DOHH2 (cell line): ENCODE data around the gene KCTD15.

Experiments used
- H3F3A ChIP-seq: fragments of 200-600 bp; sonication (generic), shearing (Covaris generic); 2 replicates; pipeline ENCODE4 v1.6.0; 2016; ENCODE audit warnings: antibody characterized with exemption, mild to moderate bottlenecking; ENCODE audit not compliant: control insufficient read depth, insufficient read depth
- H3K27ac ChIP-seq: fragments of 200-600 bp; sonication (generic); 2 replicates; pipeline ENCODE4 v1.5.1; 2014; ENCODE audit warnings: low read depth, mild to moderate bottlenecking, low read length, moderate library complexity
- H3K27me3 ChIP-seq: fragments of 200-600 bp; sonication (generic); 2 replicates; pipeline ENCODE4 v1.6.1; 2014; ENCODE audit warnings: mild to moderate bottlenecking, low read length, mixed read lengths; ENCODE audit not compliant: control insufficient read depth
- H3K36me3 ChIP-seq: fragments of 200-600 bp; sonication (generic); 2 replicates; pipeline ENCODE4 v1.6.1; 2014; ENCODE audit warnings: mild to moderate bottlenecking, low read length, moderate library complexity, mixed read lengths; ENCODE audit not compliant: control insufficient read depth
- H3K4me1 ChIP-seq: fragments of 200-600 bp; sonication (generic); 2 replicates; pipeline ENCODE4 v1.6.1; 2014; ENCODE audit warnings: mild to moderate bottlenecking, low read length, mixed read lengths; ENCODE audit not compliant: control insufficient read depth
- H3K4me2 ChIP-seq: fragments of 200-600 bp; sonication (generic); 2 replicates; pipeline ENCODE4 v1.6.0; 2014; ENCODE audit warnings: mild to moderate bottlenecking, low read length, moderate library complexity
- H3K4me3 ChIP-seq: fragments of 200-600 bp; sonication (generic); 2 replicates; pipeline ENCODE4 v1.5.1; 2014; ENCODE audit warnings: mild to moderate bottlenecking, low read length, mixed read lengths
- H3K79me2 ChIP-seq: fragments of 200-600 bp; sonication (generic); 2 replicates; pipeline ENCODE4 v1.6.1; 2014; ENCODE audit warnings: mild to moderate bottlenecking, low read length, mixed read lengths; ENCODE audit not compliant: control insufficient read depth
- H3K9me2 ChIP-seq: fragments of 200-600 bp; sonication (generic); replicated peaks from 2 replicates; pipeline ENCODE4 v1.6.1; 2014; ENCODE audit warnings: mild to moderate bottlenecking, low read length, mixed read lengths; ENCODE audit not compliant: control insufficient read depth
- H3K9me3 ChIP-seq: fragments of 200-600 bp; sonication (generic); 2 replicates; pipeline ENCODE4 v1.6.1; 2014; ENCODE audit warnings: antibody characterized with exemption, low read length, mixed read lengths; ENCODE audit not compliant: control insufficient read depth, insufficient read depth
- H4K20me1 ChIP-seq: fragments of 200-600 bp; sonication (generic); 2 replicates; pipeline ENCODE4 v1.6.0; 2014; ENCODE audit warnings: low read depth, mild to moderate bottlenecking, antibody characterized with exemption, low read length, moderate library complexity; ENCODE audit not compliant: control insufficient read depth, insufficient read depth
- EZH2phosphoT487 ChIP-seq: fragments of 200-600 bp; sonication (generic); IDR thresholded peaks from 2 replicates; pipeline ENCODE4 v1.6.1; 2017; ENCODE audit warnings: borderline replicate concordance, mild to moderate bottlenecking, antibody characterized with exemption, low read length, moderate library complexity, mixed read lengths
- TF ChIP-seq, protein P1 (sequence below): fragments of 200-600 bp; sonication (generic); IDR thresholded peaks from one replicate; pipeline ENCODE4 v1.5.1; 2014; ENCODE audit warnings: antibody characterized with exemption, mild to moderate bottlenecking, low read depth, low read length; ENCODE audit not compliant: poor library complexity, severe bottlenecking

KCTD15 gene

GRCh38 chr19:33773704-33774624 lies 22.7 kb upstream of the KCTD15 start:
- no peaks in the 10 kb centered on the region for H3K4me1 ChIP-seq

GRCh38 chr19:33774751-33775150 lies 21.9 kb upstream of the KCTD15 start:
- Histone ChIP-seq H3K9me3 (no peaks in the 10 kb centered on the region), H3K4me1 (no peaks in the 10 kb centered on the region), H3K27ac (no peak overlapping the region), H3F3A (no peaks in the 10 kb centered on the region), H3K4me2 (no peak overlapping the region), H3K9me2 (no peaks in the 10 kb centered on the region), H3K4me3 (no peak overlapping the region), H3K27me3 (no peaks in the 10 kb centered on the region), H4K20me1 (no peaks in the 10 kb centered on the region), H3K36me3 (no peaks in the 10 kb centered on the region), H3K79me2 (no peaks in the 10 kb centered on the region)
- TF ChIP-seq, protein P1, sequence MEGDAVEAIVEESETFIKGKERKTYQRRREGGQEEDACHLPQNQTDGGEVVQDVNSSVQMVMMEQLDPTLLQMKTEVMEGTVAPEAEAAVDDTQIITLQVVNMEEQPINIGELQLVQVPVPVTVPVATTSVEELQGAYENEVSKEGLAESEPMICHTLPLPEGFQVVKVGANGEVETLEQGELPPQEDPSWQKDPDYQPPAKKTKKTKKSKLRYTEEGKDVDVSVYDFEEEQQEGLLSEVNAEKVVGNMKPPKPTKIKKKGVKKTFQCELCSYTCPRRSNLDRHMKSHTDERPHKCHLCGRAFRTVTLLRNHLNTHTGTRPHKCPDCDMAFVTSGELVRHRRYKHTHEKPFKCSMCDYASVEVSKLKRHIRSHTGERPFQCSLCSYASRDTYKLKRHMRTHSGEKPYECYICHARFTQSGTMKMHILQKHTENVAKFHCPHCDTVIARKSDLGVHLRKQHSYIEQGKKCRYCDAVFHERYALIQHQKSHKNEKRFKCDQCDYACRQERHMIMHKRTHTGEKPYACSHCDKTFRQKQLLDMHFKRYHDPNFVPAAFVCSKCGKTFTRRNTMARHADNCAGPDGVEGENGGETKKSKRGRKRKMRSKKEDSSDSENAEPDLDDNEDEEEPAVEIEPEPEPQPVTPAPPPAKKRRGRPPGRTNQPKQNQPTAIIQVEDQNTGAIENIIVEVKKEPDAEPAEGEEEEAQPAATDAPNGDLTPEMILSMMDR = no peak
- TF ChIP-seq EZH2phosphoT487 = no peak

More at GRCh38 chr19:33773704-33774624, 22.7 kb upstream of the KCTD15 start:
- no peaks in the 10 kb centered on the region for H3K9me3 ChIP-seq
- no peak overlapping the region for H3K27ac ChIP-seq
- no peaks in the 10 kb centered on the region for H3K79me2 ChIP-seq
- H3K27me3 ChIP-seq = no peaks in the 10 kb centered on the region
- TF ChIP-seq, protein P1 = no peak
- no peak for TF ChIP-seq EZH2phosphoT487
- no peaks in the 10 kb centered on the region for H3K9me2 ChIP-seq
- no peak overlapping the region for H3K4me3 ChIP-seq
- H3F3A ChIP-seq = no peaks in the 10 kb centered on the region
- no peaks in the 10 kb centered on the region for H4K20me1 ChIP-seq
- no peaks in the 10 kb centered on the region for H3K36me3 ChIP-seq
- no peak overlapping the region for H3K4me2 ChIP-seq

GRCh38 chr19:33775731-33776487 lies 20.8 kb upstream of the KCTD15 start:
- no peaks in the 10 kb centered on the region for H3K36me3 ChIP-seq
- H3K4me1 ChIP-seq = no peaks in the 10 kb centered on the region
- no peaks in the 10 kb centered on the region for H3K9me2 ChIP-seq
- no peak for TF ChIP-seq EZH2phosphoT487
- TF ChIP-seq, protein P1 = no peak
- no peaks in the 10 kb centered on the region for H3F3A ChIP-seq
- no peak overlapping the region for H3K4me3 ChIP-seq
- no peaks in the 10 kb centered on the region for H3K79me2 ChIP-seq
- H3K27me3 ChIP-seq = no peaks in the 10 kb centered on the region
- H4K20me1 ChIP-seq = no peaks in the 10 kb centered on the region
- H3K27ac ChIP-seq = no peak overlapping the region
- no peaks in the 10 kb centered on the region for H3K9me3 ChIP-seq
- no peak overlapping the region for H3K4me2 ChIP-seq
